HG02973 (cell line): ENCODE data around the gene TRIO.

Experiments used
- ATAC-seq: cut with Tn5 transposase; IDR thresholded peaks from one replicate; pipeline ENCODE4 v1.9.1; 2021; ENCODE audit warnings: moderate library complexity; ENCODE audit not compliant: unreplicated experiment

The TRIO gene

DNA sequence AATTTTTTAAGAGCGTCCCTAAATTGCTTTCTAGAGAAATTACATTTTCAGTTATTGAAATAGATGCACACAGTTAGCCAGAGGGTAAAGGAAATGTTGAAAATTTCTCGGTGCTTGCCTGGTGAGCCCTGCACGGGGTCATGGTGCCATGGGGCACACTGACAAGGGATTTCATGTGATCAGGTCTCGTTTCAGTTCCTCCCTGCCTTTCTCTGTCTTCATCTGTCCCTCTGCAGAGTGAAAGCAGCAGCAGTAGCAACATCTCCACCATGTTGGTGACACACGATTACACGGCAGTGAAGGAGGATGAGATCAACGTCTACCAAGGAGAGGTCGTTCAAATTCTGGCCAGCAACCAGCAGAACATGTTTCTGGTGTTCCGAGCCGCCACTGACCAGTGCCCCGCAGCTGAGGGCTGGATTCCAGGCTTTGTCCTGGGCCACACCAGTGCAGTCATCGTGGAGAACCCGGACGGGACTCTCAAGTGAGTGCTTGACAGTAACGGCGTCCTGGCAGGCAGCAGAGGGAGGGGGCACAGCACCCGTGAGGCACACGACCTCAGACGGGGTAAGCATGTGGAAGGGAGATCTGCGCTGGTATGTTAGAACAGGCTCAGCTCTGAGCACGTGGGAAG lies 349.3 kb downstream of the TRIO start:
- no peak for ATAC-seq

- ATAC-seq: no peak
Measured at GRCh38 chr5:14495301-14495700, 352.2 kb downstream of the TRIO start.

DNA sequence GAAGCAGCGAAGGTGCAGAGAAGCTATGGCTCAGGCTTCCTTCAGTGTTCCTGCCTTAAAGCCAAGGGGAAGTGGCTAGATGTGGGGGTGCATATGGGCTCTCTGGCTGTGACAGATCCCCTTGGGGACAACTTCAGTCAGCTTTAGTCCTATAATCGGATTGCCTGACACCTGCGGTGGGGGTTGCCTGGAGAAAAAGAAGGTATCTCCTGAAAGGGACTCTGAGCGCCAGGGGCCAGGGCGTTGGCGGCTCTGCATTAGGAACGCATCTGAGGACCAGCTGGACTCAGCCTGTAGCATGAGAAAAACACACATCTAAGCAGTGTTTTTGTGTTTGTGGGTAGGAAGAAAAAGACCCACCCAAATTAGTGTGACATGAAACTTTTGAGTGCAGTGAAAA lies 354.2 kb downstream of the TRIO start:
- ATAC-seq: no peak

DNA sequence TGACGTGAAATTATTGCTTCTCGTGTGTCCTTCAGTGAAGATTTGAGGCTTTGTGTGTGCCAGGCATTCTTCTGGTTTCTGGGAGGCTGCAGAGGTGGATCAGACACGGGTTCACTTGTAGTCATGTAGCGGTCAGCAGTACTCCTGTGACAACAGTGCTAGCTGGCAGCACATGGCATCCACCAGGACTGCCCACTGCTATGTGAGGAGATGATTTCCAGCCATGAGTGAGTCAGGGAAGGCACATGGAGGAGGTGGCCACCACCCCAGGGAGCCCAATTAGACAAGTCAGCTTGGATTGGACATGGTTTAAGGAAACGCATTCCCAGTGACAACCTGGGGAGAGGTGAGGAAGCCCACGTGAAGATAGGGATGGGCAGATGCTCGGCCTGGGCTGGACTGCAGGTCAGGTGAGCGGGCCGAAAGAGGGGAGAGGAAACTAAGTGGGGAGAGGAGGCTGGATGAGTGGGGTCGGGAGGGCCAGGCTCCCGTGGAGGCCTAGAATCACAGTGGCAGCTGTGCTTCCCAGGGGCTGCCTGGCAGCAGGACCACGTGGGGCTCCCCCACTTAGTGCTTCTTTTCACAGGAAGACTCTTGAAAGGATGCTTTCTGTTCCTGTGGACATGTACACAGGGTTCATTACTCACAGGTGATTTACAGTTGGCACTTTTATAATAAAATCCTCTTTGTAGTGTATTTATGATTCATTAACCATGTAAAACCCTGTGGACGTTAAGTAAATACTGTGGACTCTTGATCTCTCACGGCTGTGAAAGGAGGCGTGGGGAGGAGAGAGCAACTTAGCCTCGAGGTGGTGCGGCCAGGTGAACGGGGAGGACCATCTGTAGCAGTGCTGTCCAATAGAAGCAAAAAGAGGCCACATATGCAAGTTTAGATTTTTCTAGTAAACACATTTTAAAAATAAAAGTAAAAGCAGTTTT lies 358.5 kb downstream of the TRIO start:
- ATAC-seq: no peak

DNA sequence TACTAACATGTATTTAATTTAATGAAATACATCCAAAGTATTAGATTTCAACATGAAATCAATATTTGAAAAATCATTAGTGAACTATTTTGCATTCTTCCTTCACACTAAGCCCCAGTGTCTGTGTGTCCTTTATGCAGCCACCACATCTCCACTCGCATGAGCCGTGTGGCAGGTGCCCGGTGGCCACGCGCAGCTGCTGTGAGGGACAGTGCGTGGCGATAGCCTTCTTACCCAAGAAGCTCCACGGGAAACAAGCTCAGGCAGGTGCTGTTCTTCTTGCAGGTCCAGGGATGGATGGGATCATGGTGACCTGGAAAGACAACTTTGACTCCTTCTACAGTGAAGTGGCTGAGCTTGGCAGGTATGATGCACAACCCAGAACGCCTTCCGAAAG lies 359.1 kb downstream of the TRIO start:
- no peak for ATAC-seq

DNA sequence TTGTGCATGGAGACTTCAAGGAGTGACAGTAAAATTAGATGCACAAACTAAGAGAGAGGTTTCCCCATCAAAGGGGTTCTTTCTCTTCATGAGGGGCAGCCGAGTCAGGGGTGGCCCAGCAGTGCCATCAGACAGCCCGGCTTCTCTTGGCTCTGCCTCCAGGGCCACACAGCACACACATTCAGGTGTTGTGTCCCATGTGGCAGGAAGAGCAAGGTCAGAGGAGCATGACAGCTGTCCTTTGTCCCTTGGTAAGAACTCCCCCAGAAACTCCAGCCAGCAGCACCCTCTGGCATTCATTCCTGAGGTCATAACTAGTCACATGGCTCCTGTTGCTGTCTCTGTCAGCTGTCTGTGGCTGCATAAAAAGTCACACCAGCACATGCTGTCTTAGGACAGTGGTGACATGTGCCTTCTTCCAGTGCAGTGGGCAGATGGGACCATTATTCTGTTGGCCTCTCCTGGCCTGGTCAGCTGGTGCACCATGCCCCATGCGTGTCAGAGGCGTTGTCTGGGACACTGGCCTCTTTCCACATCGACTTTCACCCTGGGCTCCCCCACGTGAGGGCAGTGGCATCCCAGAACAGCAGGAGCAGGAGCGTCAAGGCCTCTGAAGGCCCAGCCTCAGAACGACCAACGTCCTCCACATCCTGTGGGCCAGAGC lies 360.0 kb downstream of the TRIO start:
- ATAC-seq: no peak

DNA sequence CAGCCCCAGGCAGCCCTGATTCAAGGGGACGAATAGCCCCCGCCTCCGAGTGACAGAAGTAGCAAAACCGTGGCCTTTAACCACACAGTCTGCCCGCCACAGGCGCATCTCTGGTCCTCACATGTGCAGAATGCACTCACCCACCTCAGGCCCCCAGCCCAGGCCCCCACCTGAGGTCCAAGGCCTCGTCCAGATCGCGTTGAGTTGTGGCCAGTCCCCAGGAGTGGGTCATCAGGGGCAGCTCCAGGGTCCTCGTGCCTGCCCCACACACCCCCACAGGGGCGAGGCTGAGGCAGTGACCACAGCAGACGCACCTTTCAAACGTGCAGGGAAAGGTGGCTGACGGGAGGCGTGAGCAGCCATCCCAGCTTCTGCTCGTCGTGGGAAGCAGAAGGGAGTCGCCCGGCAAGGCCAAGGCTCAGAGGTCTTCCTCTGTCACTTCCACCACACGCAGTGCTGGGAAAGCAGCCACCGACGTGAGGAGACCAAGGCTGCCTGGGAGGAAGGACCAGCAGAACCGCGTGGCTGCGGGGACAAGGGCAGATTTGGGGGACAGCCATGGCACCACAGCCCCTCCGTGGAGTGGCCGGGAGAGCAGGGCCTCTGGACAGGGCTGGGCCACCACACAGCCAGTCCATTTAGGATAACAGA lies 360.7 kb downstream of the TRIO start:
- no peak for ATAC-seq

- no peak for ATAC-seq
Measured at GRCh38 chr5:14504332-14504727, 361.2 kb downstream of the TRIO start.

GRCh38 chr5:14504816-14505215 lies 361.7 kb downstream of the TRIO start:
- ATAC-seq: no peak

DNA sequence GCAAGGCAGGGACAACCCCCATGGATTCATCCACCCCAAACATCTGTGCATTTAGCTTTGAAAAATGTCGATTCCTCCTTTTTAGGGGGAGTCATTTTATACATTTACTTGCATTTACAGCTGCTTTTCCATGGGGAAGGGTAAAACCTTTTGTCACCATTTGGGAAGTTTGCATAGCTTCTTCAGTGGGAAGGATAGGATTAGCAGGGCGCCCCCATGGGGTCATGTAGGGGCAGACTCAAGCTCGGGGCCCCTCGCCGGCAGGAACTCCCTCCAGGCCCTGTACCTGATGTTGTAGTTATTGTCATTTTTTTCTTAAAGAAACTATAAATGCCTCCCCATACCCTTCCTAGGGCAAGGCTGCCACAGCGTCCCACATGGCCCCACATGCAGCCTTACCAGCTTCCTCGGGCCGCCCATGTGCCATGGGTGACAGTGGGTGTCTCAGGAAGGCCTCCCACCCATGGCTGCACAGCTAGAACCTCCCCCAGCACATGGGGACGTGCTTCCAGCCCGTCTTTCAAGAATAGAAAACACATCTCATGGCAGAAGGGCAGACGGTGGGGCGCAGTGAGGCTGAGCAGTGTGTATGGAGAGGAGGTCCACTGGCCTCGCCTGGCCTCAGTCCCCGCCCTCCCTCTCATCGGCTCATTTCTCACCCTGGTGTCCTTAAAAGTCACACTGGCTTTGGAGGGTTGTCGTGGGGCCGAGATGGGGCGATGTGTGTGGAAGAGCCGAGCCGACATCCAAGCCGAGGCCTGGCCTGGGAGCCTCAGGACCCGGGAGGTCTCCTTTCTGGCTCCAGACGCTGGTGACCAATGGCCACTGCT lies 362.4 kb downstream of the TRIO start:
- no peak for ATAC-seq

GRCh38 chr5:14506140-14506538 lies 363.0 kb downstream of the TRIO start:
- no peak for ATAC-seq

GRCh38 chr5:14506661-14507060 lies 363.5 kb downstream of the TRIO start:
- no peak for ATAC-seq

DNA sequence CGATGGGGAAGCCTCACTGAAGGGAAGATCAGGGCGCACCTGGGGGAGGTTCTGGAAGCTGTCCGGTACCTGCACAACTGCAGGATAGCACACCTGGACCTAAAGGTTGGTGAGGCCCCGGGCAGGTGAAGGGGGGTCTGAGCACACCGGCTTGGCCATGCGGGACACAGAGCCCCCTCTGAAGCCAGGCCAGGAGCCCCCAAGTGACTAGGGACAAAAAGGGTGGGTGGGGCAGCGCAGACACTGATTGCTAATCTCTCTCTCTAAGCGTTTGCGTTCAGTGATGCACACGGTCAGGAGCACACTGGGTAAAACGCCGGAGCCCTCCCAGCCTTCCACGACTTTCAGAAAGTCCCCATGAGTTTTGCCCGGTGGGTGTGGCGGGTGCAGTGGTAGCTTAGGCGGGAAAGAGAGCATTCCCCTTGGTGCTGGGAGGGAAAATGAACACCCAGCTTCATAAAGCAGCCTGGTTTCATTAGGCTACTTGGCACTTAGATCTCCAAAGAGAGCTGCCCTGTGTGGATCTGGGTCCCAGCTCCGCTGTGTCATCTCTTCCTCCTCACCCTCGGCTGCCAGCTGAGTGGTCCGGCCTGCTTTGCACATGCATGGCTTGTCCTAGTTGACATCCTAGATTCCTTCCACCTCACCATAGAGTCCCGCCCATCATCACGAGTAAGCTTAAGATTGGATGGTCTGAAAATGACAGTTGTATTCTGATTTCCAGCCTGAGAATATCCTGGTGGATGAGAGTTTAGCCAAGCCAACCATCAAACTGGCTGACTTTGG lies 364.2 kb downstream of the TRIO start:
- ATAC-seq: no peak

DNA sequence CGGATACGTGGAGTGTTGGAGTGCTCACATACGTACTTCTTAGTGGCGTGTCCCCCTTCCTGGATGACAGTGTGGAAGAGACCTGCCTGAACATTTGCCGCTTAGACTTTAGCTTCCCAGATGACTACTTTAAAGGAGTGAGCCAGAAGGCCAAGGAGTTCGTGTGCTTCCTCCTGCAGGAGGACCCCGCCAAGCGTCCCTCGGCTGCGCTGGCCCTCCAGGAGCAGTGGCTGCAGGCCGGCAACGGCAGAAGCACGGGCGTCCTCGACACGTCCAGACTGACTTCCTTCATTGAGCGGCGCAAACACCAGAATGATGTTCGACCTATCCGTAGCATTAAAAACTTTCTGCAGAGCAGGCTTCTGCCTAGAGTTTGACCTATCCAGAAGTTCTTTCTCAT lies 364.9 kb downstream of the TRIO start:
- ATAC-seq: no peak

DNA sequence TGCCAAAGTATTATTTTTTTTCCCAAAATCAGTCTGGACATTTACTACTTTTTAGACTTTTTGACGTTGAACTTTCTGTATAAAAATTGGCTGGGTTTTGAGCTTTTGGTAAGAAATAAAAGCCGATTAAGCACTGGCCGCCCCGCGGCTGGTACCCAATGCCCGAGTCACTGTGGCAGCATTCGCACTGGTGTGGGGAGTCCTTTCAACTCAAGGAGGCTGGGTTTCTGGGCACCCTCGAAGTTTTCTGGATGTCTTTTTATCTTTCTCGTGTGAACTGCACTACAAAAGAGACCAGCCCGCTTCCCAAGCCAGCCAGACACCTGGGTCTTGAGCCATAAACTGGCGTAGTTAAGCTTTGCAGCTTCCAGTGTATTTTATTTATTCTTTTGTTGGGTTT lies 366.4 kb downstream of the TRIO start:
- ATAC-seq: no peak

- ATAC-seq: no peak
Measured at GRCh38 chr5:14510156-14510734, 367.1 kb downstream of the TRIO start.

DNA sequence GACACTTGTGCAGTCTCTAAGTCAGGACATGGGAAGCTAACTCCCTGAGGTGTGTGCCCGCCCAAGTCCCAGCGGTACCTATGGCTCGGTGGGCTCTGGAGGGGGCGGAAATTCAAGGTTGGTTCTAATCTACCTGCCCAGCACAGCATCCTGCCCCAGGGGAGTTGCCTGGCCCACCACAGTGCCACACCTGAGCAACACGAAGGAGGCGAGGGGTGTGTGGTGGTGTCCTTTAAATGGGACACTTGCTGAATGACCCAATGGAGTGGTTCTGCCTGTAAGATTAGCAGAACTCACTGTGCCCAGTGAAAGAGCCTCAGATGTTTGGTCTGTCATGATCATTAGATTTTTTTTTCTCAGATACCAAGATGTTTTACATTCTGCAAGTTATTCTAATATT lies 367.7 kb downstream of the TRIO start:
- no peak for ATAC-seq

DNA sequence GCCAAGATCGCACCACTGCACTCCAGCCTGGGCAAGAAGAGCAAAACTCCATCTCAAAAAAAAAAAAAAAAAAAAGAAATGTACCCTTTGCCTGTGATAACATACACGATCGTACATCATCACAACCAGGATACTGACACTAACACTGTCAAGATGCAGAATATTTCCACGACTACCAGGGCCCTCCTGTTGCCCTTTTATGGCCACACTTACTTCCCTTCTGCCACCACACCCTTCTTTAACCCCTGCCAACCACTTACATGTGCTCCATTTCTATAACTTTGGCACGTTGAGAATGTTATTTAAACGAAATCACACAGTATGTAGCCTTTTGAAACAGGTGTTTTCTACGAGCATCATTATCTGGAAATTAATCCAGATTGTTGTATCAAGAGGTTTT lies 369.4 kb downstream of the TRIO start:
- ATAC-seq: no peak

GRCh38 chr5:14513266-14513665 lies 370.1 kb downstream of the TRIO start:
- ATAC-seq: no peak
